Activated T-helper 2 cell treated with anti-CD3 and anti-CD28 coated beads, Interferon-gamma antibody, Interleukin-2, Interleukin-4, amounts not matched to agents 10 μg/mL and 5 μg/mL and 100 μg/mL, durations not matched to agents 14 hours and 24 hours and 36 hours (primary cell): ENCODE measurements around the gene CASP8AP2. TPM values are rescaled to one million over a fixed set of nuclear protein-coding genes. Genes with fewer than 3 reads are reported as not detected.
"Not testable (repeated sequence)": the region's sequence is repeated elsewhere in the genome, so short reads cannot be mapped to it uniquely, and the experiment has no call there.

ENCODE experiments used
- DNase-seq: peaks from one replicate; pipeline ENCODE4 v3.0.0; 2021; ENCODE audit warnings: low spot score
- H3K27ac Mint-ChIP-seq: one replicate; pipeline ENCODE4 v1.8.0; 2021; ENCODE audit warnings: mixed read lengths
- H3K27me3 Mint-ChIP-seq: one replicate; pipeline ENCODE4 v1.8.0; 2021; ENCODE audit warnings: low read depth, mixed read lengths
- H3K36me3 Mint-ChIP-seq: one replicate; pipeline ENCODE4 v1.8.0; 2021; ENCODE audit warnings: low read depth, mixed read lengths
- H3K4me1 Mint-ChIP-seq: one replicate; pipeline ENCODE4 v1.8.0; 2021; ENCODE audit warnings: low read depth, mixed read lengths
- H3K4me3 Mint-ChIP-seq: one replicate; pipeline ENCODE4 v1.8.0; 2021; ENCODE audit warnings: low read depth, mild to moderate bottlenecking, moderate library complexity, mixed read lengths
- H3K9me3 Mint-ChIP-seq: one replicate; pipeline ENCODE4 v1.8.0; 2021; ENCODE audit warnings: mixed read lengths
- intact Hi-C: fragments of 100-400 bp; cut with micrococcal nuclease; formaldehyde crosslinking; loops from one replicate; pipeline ENCODE4 v1.15.1; 2023
- total RNA-seq: library from RNA; stranded (reverse); gene quantifications from 2 replicates; pipeline ENCODE4 v1.2.3, GENCODE V29; 2022

Gene CASP8AP2
- total RNA-seq, 1 donor from 2014 or later, result 32.8 TPM

DNA sequence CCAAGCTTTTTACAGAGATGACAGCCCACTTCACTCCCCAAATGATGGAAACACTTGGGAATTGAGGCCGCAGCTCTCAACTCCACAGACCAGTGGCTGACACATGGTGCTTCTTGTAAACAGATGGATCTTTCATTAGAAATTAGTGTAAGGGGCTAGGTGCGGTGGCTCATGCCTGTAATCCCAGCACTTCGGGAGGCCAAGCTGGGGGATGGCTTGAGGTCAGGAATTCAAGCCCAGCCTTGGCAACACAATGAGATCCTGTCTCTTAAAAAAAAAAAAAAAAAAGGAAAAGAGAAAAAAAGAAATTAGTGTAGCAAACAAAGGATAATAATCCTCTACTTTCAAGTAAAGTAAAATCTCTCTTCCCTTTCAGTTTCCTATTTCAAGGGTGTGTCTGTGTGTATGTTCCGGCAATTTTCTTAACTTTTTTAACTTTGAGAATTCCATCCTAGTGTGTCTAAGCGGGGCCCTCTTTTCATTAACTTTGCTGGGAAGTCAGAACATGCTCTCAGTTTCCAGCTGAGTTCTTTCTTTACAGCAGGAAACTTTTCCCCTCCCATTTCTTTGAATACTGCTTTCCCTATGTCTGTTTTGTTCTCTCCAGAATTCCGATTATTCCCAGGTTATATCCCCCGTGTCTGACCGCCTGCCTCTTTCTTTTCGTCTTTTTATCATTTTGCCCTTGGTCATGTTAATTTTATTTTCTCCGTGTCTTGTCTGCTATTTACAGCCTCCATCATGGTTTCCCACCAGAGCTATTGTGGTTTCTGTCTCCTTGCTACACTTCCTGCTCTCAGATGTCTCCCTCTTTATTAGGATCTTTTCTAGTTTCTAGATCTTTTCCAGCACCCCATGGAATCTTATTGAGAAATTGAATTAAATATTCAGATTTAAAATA lies 80.6 kb downstream of the CASP8AP2 start:
- H3K27me3 Mint-ChIP-seq, H3K9me3 Mint-ChIP-seq, H3K4me3 Mint-ChIP-seq, DNase-seq, H3K36me3 Mint-ChIP-seq, H3K27ac Mint-ChIP-seq, intact Hi-C loops, H3K4me1 Mint-ChIP-seq: not testable (repeated sequence)

DNA sequence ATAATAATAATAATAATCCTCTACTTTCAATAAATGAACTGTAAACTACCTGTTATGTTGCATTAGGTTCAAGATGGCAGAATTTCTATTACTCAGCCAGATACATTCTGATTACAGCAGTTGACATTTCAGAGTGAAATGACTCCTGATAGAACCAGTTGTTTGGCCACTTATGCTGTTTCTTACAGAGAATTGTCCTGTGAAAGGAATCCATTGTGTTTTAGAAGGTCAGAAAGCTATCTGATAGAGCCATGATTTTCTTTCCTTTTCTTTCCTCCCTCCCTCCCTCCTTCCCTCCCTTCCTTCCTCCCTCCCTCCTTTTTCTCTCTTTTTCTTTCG lies 81.2 kb downstream of the CASP8AP2 start:
- Mint-ChIP-seq H3K27me3 (peaks cover 9% of the 10 kb centered on the region), H3K4me3 (no peak overlapping the region)
- intact Hi-C loops, result no loop called here

DNA sequence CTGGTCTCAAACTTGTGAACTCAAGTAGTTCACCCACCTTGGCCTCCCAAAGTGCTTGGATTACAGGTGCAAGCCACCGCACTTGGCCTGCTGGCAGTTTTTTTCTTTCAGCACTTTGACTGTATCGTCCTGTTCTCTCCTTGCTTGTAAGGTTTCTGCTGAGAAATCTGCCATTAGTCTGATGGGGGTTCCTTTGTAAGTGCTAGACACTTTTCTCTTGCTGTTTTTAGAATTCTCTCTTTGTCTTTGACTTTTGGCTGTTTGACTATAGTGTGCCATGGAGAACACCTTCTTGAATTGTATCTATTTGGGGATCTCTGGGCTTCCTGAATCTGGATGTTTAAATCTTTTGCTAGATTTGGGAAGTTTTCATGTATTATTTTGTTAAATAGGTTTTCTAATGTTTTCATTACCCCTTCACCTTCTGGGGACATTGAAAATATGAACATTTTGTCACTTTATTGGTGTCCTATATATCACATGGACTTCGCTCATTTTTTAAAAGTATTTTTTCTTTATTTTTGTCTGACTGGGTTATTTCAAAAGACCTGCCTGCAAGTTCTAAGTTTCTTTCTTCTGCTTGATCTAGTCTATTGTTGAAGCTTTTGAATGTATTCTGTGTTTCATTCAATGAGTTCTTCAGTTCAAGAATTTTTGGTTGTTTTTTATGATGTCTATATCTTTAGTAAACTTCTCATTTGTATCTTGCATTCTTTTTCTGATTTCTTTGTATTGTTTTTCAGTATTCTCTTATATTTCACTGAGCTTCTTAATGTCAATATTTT lies 86.6 kb downstream of the CASP8AP2 start:
- Mint-ChIP-seq H3K4me1 (peaks cover 4% of the 10 kb centered on the region), H3K9me3 (peaks cover 13% of the 10 kb centered on the region), H3K36me3 (peaks cover 6% of the 10 kb centered on the region), H3K27ac (no peak overlapping the region), H3K4me3 (no peak overlapping the region), H3K27me3 (no peaks in the 10 kb centered on the region)
- DNase-seq, result no peak
- intact Hi-C loops, result no loop called here

More for the DNA sequence above, 81.2 kb downstream of the CASP8AP2 start:
- no peak for DNase-seq
- H3K27ac Mint-ChIP-seq, result no peak overlapping the region
- no peaks in the 10 kb centered on the region for H3K9me3 Mint-ChIP-seq
- H3K4me1 Mint-ChIP-seq, result peaks cover 5% of the 10 kb centered on the region
- no peaks in the 10 kb centered on the region for H3K36me3 Mint-ChIP-seq

DNA sequence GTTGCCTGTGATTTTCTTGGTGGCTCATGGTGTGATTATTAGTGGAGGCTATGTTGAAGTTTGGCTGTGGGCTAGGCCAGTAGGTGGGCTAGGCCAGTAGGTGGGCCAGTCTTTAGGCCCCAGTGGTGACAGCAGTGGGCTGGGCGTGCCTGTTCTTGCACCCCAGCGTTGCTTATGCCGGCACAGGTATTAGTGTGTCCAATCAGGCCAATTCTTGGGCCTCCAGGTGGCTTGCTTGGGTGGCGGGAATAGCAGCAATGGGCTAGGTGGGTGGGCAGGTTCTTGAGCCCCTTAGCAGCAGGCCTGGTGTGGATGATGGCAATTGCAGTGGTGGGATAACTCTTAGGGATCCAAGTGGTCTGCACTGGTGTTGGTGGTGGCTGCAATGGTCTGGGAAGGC lies 87.5 kb downstream of the CASP8AP2 start:
- no peak for DNase-seq
- Mint-ChIP-seq H3K27ac (no peak overlapping the region), H3K4me1 (peaks cover 4% of the 10 kb centered on the region), H3K4me3 (no peak overlapping the region), H3K27me3 (no peaks in the 10 kb centered on the region), H3K9me3 (peaks cover 13% of the 10 kb centered on the region), H3K36me3 (peaks cover 6% of the 10 kb centered on the region)
- intact Hi-C loops, result no loop called here

DNA sequence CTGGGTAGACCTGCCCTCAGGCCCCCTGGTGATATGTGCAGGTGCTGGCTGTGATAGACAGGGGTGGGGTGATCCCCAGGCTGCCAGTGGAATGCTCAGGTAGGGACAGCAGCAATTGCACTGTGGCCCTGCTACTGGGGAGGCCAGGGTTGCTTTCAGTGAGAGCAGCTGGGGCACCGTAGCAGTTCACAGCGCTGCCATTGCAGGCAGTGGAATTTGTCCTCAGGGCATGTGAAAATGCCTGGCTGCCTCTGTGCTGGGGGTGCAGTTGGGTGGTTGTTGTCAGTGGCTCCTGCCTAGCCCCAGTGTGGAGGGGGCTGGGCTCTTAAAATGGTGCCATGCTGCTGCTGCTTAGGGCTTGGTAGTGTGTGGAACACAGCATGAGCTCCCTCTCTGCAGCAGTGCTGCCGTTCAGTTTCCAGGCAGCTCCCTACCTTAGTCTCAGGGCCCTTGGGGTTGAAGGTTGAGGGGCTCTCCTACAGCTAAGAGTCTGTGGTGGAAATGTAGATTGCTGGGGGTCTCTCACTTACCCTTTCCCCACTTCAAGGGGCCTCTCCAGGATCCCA lies 88.2 kb downstream of the CASP8AP2 start:
- intact Hi-C loops, result no loop called here
- peaks cover 13% of the 10 kb centered on the region for H3K9me3 Mint-ChIP-seq
- H3K36me3 Mint-ChIP-seq, result peaks cover 6% of the 10 kb centered on the region
- no peaks in the 10 kb centered on the region for H3K27me3 Mint-ChIP-seq
- H3K4me3 Mint-ChIP-seq, result no peak overlapping the region
- H3K4me1 Mint-ChIP-seq, result peaks cover 4% of the 10 kb centered on the region
- no peak for DNase-seq
- H3K27ac Mint-ChIP-seq, result no peak overlapping the region

Other genes starting within 250 kb of the CASP8AP2 start
- 28.7 and 30.0 TPM in 2 replicates for gene LYRM2, start 191.1 kb upstream of the CASP8AP2 start, total RNA-seq
- 61.7 and 66.5 TPM in 2 replicates for gene MDN1, start 10.1 kb upstream of the CASP8AP2 start, total RNA-seq
- 0.11 and 0.32 TPM in 2 replicates for gene GJA10, start 64.6 kb downstream of the CASP8AP2 start, total RNA-seq